A673 (cell line): ENCODE results near the gene ARID5B. TPM values are rescaled to one million over a fixed set of nuclear protein-coding genes. Genes with fewer than 3 reads are reported as not detected.

Experiments
- BruUV-seq: library from RNA; stranded (reverse); fragments of 400-500 nt; replicated peaks from 2 replicates; lab custom pipeline; 2021; lab: Mats Ljungman, UMichigan
- CTCF ChIA-PET: fragments of 300-600 bp; sonication (Branson Sonifier 250); formaldehyde crosslinking; loops from one replicate; lab custom pipeline; 2022; ENCODE audit warnings: antibody characterized with exemption; lab: Charles Lee
- POLR2A ChIA-PET: fragments of 300-600 bp; sonication (Branson Sonifier 250); formaldehyde crosslinking; loops from one replicate; lab custom pipeline; 2022; ENCODE audit warnings: antibody characterized with exemption; ENCODE audit not compliant: low non-redundant PET; lab: Charles Lee
- DNase-seq: peaks from one replicate; pipeline ENCODE4 v3.0.0-alpha.2; 2015; ENCODE audit warnings: low spot score
- H3K27ac ChIP-seq: fragments of 200-600 bp; sonication (generic); 2 replicates; pipeline ENCODE4 v1.5.1; 2016; ENCODE audit warnings: mixed run types, low read depth, mild to moderate bottlenecking, mixed read lengths, antibody characterized with exemption, low read length; ENCODE audit not compliant: poor library complexity, severe bottlenecking
- H3K27me3 ChIP-seq: fragments of 200-600 bp; sonication (generic); replicated peaks from 2 replicates; pipeline ENCODE4 v1.6.1; 2017; ENCODE audit warnings: mixed run types, low read depth, mild to moderate bottlenecking, mixed read lengths, antibody characterized with exemption, low read length; ENCODE audit not compliant: insufficient read depth, poor library complexity
- H3K36me3 ChIP-seq: fragments of 200-600 bp; sonication (generic); 2 replicates; pipeline ENCODE4 v1.6.1; 2016; ENCODE audit warnings: mixed run types, mild to moderate bottlenecking, mixed read lengths, antibody characterized with exemption, low read length; ENCODE audit not compliant: insufficient read depth, poor library complexity, severe bottlenecking
- H3K4me1 ChIP-seq: fragments of 200-600 bp; sonication (generic); 2 replicates; pipeline ENCODE4 v1.6.1; 2017; ENCODE audit warnings: mixed run types, mild to moderate bottlenecking, mixed read lengths, antibody characterized with exemption, low read length; ENCODE audit not compliant: insufficient read depth, poor library complexity, severe bottlenecking
- H3K4me3 ChIP-seq: fragments of 200-600 bp; sonication (generic); 2 replicates; pipeline ENCODE4 v1.5.1; 2016; ENCODE audit warnings: low read depth, mixed run types, mild to moderate bottlenecking, mixed read lengths, low read length; ENCODE audit not compliant: poor library complexity, severe bottlenecking
- H3K9me3 ChIP-seq: fragments of 200-600 bp; sonication (generic); 2 replicates; pipeline ENCODE4 v1.6.1; 2016; ENCODE audit warnings: mixed run types, low read depth, mild to moderate bottlenecking, mixed read lengths, antibody characterized with exemption, low read length; ENCODE audit not compliant: poor library complexity, severe bottlenecking
- EZH2 ChIP-seq: fragments of 200-600 bp; sonication (generic); IDR thresholded peaks from 2 replicates; pipeline ENCODE4 v1.6.1; 2017; ENCODE audit warnings: borderline replicate concordance, low read depth, mild to moderate bottlenecking, mixed read lengths, antibody characterized with exemption, low read length; ENCODE audit not compliant: poor library complexity, severe bottlenecking
- intact Hi-C: fragments of 100-400 bp; cut with micrococcal nuclease; formaldehyde crosslinking; loops from one replicate; pipeline ENCODE4 v1.10.0; 2022; ENCODE audit not compliant: unreplicated experiment
- total RNA-seq: library from RNA; stranded (reverse); gene quantifications from 2 replicates; pipeline ENCODE4 v1.2.3, GENCODE V29; 2021
- TF ChIP-seq, protein P1 (sequence below): fragments of 300-800, 200-600 bp; sonication (generic); conservative IDR thresholded peaks from 2 replicates; pipeline ENCODE4 v1.5.1; 2017; ENCODE audit warnings: low read depth, mild to moderate bottlenecking, antibody characterized with exemption, low read length, moderate library complexity, mixed read lengths

The ARID5B gene
- total RNA-seq, 1 experiment from 2014 or later = 29.0 TPM

DNA sequence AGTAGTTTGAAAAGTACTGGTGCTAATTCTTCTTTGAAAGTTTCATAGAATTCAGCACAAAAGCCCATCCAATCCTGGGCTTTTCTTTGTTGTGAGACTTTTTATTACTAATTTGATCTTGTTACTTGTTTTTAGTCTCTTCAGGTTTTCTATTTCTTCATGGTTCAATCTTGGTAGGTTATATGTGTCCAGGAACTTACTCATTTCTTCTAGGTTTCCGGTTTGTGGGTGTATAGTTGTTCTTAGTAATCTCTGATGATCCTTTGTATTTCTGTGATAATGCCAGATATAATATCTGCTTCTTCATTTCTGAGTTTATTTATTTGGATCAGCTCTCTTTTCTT is 219.7 kb downstream of the ARID5B start:
- Histone ChIP-seq H3K9me3 (peaks cover 4% of the 10 kb centered on the region), H3K27me3 (no peaks in the 10 kb centered on the region), H3K4me3 (no peak overlapping the region), H3K4me1 (no peaks in the 10 kb centered on the region), H3K36me3 (no peaks in the 10 kb centered on the region), H3K27ac (no peak overlapping the region)
- ChIA-PET CTCF (no interaction called here), POLR2A (no interaction called here)
- no peak for DNase-seq
- intact Hi-C loops = no loop called here
- no peak for TF ChIP-seq EZH2
- TF ChIP-seq, protein P1, sequence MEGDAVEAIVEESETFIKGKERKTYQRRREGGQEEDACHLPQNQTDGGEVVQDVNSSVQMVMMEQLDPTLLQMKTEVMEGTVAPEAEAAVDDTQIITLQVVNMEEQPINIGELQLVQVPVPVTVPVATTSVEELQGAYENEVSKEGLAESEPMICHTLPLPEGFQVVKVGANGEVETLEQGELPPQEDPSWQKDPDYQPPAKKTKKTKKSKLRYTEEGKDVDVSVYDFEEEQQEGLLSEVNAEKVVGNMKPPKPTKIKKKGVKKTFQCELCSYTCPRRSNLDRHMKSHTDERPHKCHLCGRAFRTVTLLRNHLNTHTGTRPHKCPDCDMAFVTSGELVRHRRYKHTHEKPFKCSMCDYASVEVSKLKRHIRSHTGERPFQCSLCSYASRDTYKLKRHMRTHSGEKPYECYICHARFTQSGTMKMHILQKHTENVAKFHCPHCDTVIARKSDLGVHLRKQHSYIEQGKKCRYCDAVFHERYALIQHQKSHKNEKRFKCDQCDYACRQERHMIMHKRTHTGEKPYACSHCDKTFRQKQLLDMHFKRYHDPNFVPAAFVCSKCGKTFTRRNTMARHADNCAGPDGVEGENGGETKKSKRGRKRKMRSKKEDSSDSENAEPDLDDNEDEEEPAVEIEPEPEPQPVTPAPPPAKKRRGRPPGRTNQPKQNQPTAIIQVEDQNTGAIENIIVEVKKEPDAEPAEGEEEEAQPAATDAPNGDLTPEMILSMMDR = no peak
- no TSS peak for BruUV-seq

- Histone ChIP-seq H3K27ac (no peak overlapping the region), H3K36me3 (no peaks in the 10 kb centered on the region), H3K4me1 (peaks cover 6% of the 10 kb centered on the region), H3K9me3 (no peaks in the 10 kb centered on the region), H3K27me3 (no peaks in the 10 kb centered on the region), H3K4me3 (no peak overlapping the region)
- intact Hi-C loops = no loop called here
- ChIA-PET POLR2A (no interaction called here), CTCF (no interaction called here)
- no peak for DNase-seq
- BruUV-seq = no TSS peak
- TF ChIP-seq EZH2 = no peak
- TF ChIP-seq, protein P1 = no peak
These were observed 226.5 kb downstream of the ARID5B start for GRCh38 chr10:62127975-62128374.

GRCh38 chr10:62130948-62131347 is 229.4 kb downstream of the ARID5B start:
- ChIA-PET POLR2A (interaction anchor here (0.6 kb wide), 1 partner anchor 84 kb away, joined by 3 read pairs; no protein-coding TSS in a partner anchor), CTCF (no interaction called here)
- H3K4me1 ChIP-seq = peaks cover 6% of the 10 kb centered on the region
- H3K9me3 ChIP-seq = no peaks in the 10 kb centered on the region
- H3K27me3 ChIP-seq = no peaks in the 10 kb centered on the region
- H3K27ac ChIP-seq = no peak overlapping the region
- TF ChIP-seq, protein P1 = no peak
- no peak for TF ChIP-seq EZH2
- H3K36me3 ChIP-seq = no peaks in the 10 kb centered on the region
- BruUV-seq = no TSS peak
- H3K4me3 ChIP-seq = no peak overlapping the region
- peak; percentile 64 for DNase-seq
- intact Hi-C loops = no loop called here
